GM19452 (cell line): Measurements from ENCODE around the gene INPP5F.

Experiments used
- ATAC-seq: cut with Tn5 transposase; IDR thresholded peaks from one replicate; pipeline ENCODE4 v1.9.1; 2021; ENCODE audit not compliant: unreplicated experiment

INPP5F gene

DNA sequence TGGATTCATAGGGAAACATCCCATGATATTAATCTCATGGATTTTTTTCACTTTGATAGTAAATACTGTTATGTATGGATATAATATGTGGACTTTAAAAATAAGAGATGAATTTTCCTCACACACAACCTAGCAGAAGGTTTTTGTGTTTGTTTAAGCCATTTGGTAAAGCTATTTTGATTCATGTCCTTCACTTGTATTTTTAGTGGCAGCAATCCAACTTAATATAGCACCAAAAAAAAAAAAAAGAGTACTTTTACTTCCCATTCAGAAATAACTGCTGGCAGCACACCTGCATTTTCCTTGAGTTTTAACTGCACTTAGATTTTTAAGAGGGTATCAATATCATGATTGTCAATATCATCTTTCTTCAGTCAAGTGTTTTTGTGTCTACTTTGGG lies 86.8 kb downstream of the INPP5F start:
- no peak for ATAC-seq

DNA sequence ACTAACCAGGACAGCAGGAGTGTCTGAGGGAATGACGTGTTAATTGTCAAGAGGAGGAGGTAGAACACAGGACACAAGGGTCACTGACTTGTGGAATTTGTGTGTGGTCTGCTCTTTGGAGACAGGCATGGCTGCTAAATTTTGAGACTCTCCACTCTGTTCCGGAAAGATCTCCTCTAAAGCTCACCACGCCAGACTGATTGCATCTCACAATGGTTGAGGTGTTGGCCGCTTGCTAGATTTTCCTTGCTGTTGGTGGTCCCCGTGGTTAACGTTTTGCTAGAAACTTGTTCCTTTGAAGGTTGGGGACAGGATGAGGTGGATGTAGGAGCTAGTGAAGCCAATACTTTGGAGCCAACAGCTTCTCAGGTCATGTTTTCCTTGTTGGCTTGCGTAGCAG lies 89.8 kb downstream of the INPP5F start:
- no peak for ATAC-seq

DNA sequence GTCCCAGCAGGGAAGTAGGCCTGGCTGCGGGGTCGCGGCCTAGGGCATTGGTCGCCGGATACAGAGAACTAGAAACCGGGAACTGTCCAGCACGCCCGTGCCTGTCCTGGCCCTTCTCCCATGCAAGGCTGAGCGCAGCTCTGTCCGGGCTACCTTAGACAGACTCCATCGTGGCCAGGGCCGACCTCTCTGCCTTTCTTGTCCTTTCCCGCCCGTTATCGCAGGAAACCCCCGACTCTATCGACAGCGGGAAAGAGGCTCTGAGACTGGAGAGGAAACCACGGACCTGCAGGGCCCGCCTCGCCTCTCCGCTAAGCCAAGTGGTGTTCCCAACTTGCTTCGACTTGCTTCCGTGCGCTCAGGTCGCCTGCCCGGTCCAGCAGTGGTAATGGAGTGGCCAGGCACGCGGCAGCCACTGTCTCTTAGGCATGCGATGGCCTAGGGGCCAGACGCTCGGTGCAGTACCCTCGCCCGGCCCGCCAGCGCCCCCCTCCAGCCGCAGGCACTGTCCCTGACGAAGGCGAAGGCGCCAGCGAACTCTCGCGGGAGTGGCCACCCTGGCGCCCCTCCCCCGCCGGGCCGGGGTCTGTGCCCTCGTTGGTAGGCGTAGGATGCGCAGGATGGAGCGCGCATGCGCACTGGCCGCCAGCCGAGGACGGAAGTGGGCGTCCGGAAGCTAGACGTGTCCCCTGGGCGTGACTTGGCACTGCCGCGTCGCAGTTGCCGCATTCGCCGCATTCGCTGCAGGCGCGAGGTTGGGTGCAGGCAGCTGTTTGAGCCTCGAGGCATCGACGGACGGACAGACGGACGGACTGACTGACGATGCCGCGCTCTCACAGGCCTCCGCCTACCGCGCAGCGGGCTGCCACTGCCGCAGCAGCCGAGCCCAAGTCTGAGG lies 92.4 kb downstream of the INPP5F start:
- no peak for ATAC-seq

DNA sequence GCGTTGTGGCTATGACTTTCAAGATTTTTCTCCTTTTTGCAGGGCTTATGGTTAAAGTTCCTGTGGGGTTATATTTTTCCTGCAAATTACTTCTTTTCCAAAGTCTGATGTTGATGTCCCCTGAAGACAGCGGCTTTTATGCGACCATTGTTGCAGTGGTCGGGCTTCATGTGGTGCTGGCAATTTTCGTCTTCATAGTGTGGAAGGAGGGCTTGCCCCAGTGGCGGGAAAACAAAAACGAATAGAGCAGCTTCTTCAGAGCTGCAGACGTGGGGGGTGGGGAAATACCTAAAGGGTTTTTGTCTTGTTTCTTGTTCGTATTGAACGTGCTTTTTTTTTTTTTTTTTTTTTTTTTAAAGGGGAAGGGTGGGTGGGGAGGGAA lies 93.0 kb downstream of the INPP5F start:
- no peak for ATAC-seq

DNA sequence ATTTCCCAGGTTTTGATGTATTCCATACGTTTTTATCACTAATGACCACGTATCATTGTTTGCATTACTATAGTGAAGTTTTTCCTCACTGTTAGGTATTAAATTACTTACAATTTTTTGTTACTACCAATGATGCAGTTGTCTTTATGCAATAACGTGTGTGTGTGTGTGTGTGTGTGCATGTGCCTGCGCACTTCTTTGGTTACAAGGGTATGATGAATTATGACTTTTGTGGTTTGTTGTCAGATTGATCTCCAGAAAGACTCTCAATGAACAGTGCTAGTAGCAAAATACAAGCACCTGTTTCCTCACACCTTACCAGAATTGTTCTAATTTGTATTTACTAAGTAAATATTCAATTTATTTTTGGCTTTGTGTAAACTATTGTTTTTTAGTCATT lies 95.3 kb downstream of the INPP5F start:
- no peak for ATAC-seq

DNA sequence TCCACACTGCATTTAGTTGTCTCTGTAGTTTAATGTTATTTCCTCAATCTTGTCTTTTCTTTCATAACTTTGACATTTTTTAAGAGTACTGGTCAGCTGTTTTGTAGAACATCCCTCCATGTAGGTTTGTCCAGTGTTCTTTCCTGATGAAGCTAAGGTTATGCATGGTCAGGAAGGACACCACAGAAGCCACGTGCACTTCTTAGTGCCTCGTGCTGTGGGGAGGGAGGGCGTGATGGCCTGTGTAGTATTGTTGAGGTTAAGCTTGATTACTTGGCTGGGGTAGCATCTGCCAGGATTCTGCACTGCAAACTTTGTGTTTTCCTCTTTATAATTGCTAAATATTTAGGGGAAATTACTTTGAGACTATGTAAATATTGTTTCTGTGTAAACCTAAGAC lies 98.4 kb downstream of the INPP5F start:
- no peak for ATAC-seq

DNA sequence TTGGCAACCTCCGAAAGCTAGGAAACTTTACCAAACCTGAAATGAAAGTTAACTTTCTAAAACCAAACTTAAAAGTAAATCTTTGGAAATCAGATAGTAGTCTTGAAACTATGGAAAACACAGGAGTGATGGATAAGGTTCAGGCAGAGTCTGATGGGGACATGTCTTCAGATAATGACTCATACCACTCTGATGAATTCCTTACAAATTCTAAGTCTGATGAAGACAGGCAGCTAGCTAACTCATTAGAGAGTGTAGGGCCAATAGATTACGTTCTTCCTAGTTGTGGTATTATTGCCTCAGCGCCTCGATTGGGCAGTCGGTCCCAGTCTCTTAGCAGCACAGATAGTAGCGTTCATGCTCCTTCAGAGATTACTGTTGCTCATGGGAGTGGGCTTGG lies 100.9 kb downstream of the INPP5F start:
- ATAC-seq, result no peak

DNA sequence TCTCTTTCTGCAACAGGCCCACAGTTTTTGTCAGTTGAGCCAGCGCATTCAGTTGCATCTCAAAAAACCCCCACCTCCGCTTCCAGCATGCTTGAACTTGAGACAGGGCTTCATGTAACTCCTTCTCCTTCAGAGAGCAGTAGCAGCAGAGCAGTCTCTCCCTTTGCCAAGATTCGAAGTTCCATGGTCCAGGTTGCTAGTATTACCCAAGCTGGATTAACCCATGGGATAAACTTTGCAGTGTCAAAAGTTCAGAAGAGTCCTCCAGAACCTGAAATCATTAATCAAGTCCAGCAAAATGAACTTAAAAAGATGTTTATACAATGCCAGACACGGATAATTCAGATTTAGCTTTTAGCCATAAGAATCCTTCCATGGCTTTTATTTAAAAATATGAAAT lies 101.6 kb downstream of the INPP5F start:
- no peak for ATAC-seq

DNA sequence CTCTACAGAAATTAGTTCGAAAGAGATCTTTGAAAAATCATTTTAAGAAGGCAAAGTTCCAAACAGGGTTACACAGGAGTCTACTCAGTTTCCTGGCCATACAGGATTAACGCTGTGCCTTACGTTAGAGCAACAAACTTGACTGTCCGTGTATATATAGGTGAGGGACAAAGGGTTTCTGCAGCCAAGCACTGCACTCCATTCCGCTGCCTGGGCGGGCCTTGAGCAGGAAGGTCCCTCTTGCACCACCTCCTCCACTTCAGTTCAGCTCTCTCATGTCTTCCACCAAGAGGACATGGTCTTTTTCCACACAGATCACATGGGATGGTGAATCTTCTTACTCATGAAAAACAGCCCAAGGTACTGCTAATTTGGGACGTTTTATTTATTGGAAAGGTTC lies 103.6 kb downstream of the INPP5F start:
- no peak for ATAC-seq

DNA sequence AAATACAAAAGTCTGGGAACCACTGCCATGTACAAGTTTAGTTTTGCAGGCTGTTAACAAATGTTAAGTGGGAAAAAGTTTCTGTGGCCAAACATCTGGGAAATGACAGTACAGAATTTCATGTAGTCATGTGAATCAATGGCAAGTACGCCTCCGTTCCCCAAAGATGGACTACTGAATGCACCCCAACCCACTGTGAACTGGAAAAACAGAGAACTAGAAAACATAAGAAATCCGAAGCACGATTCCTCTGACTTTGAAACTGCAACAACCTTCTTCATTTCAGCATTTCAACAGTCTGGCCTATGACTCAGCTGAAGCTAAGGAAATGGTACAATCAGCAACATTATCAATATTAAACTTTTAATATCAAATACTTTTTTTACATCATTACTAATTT lies 105.0 kb downstream of the INPP5F start:
- ATAC-seq, result no peak

DNA sequence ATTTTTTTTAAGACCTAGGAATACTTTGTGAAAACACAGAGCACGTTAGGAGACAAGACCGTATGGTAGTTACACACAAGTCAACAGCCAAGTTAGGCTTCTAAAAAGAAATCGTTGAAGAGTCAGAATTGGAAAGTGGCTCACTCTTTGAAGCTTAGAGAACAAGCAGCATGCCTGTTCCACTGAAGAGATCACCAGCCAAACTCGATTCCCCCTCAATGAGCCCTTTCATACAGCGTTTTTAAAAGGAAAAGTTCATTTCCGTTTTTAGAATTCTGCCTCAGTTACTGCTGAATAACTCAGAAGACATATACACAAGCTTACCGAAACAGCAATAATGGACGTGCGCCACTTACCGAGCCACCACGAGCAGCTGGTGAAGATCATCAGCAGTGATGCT lies 105.8 kb downstream of the INPP5F start:
- no peak for ATAC-seq

DNA sequence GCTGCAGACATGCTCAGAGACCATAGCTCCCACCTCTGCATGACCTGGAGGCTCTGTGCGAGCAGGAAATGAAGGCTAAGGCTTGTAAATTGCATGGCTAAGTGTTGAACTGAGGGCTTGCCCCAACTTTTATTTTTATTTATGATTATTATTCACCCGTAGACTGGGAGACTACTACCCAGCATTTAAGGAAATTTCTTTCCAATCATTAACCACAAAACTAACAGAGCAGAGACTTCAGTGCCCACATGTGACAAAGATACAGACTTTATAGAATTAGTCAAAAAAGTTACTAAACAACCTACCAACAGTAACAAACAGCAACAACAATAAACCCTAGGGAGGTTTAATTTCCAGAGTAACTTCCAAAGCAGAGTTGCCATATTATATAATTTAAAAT lies 107.1 kb downstream of the INPP5F start:
- no peak for ATAC-seq

DNA sequence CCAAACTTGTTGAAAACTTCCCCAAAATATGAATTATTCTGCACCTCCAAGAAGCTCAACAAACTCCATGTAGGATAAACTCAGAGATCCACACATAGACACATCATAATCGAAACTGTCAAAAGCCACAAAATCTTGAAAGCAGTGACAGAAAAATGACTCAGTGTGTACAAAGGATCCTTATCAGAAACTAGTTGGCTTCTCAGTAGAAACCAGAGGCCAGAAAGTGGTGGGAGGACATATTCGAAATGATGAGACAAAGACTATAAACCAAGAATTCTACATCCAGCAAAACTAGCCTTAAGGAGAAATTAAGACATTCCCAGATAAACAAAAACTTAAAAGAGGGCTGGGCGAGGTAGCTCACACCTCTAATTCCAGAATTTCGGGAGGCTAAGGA lies 108.3 kb downstream of the INPP5F start:
- no peak for ATAC-seq

DNA sequence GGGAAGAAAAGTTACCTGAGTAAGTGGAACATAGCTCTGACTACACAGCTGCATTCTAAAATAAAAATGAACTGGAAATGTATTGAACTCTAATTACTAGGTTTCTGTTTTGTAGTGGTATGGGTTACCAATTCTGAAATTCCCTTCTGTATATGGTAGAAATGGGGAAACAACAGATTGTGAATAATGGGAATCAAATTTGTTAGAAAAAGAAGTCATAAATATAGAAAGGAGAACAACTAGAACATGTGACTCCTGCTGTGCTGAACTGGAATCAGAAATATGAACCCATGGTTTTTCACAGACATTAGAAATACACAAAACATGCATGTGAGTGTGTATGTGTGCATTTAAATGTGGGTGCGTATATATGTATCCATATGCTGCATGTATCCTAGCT lies 119.8 kb downstream of the INPP5F start:
- ATAC-seq, result no peak

DNA sequence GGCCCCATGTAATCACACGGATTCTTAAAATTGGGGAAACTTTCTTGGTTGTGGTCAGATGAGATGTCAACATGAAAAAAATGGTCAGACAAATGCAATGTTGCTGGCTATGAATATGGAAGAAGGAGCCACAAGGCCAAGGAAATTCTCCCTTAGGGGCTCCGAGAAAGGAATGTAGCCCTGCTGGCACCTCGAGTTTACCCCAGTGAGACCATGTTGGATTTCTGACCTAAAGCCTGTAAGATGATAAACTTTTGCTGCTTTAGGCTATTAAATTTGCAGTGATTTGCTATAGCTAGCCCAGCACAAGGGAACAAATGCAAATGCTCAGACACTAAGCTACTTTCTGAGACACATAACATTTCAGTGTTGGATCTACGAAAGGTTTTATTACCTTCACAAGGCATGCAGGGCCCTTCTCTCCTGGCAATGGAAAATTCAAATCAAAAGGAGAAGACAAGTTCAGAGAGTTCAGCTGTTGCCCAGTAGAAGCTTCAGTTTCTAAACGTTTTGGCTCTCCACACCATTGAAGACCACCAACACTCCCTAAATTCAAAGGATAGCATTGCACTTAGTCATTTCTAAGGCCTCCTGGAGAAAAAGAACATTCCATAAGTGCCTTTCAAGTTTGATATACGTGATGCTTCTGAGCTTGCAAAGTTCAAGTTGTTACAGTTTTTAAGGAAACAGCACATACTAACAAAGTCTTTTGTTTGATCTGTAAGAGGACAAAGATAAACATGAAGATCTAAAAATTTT lies 123.4 kb downstream of the INPP5F start:
- ATAC-seq, result no peak

DNA sequence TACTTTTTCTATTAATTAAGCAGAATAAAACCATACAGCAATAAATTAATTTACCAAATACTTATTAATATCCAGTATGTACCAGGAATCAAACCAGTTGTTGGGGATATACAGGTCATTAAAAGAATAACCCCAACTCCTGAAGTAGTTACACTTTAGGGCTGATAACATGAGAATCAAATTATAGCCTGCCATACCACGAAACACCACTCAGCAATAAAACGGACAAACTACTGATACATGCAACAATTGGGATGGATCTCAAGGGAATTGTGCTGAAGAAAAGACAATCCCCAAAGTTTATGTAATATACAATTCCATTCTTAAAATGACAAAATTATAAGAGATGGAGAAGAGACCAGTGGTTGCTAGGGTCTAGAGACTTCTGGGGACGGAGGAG lies 124.1 kb downstream of the INPP5F start:
- ATAC-seq, result no peak

DNA sequence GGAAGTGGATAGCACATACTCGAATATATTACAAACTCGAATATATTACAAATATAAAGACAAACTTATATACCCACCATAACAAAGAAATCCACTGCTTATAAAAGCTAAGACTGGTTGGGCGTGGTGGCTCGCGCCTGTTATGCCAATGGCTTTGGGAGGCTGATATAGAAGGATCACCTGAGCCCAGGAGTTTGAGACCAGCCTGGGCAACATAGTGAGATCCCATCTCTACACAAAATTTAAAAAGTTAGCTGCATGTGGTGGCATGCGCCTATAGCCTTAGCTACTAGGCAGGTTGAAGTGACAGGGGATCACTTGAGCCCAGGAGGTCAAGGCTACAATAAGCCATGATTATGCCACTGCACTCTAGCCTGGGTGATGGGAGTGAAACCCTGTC lies 126.4 kb downstream of the INPP5F start:
- ATAC-seq, result no peak

DNA sequence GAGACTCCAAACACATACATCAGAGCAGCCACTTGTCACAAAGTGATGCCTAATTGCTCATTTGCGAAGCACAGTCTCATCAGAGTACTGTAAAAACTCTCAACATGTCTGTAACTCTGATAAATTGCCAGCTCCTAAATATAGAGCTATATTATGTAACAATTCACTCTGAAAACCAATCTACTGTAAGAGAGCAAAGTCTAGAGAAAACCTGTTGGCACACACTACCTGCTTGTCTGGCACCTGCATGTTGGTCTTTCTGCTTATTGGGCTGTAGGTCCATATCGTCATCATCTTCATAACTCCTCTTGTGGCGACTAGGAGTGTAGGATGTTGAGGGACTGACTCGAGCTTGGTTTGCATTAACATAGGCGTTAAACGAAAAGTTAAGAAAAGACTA lies 127.0 kb downstream of the INPP5F start:
- no peak for ATAC-seq

DNA sequence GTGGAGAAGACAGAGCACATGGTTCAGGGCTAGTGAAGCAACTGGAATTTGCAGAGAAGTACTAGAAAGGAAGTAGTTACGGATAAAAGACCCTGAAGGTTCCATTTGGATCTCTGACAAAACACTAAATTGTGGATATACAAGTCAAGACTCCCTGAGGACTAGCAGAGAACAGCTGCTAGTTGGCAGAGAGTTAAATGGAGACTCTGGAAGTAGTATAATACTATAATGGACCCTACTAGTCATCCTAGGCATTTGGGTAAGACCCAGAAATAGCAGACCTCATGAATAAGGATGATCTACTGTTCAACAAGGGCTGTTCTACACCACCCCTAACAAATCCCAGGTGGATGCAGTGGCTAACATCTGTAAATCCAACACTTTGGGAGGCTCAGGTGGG lies 127.7 kb downstream of the INPP5F start:
- no peak for ATAC-seq

DNA sequence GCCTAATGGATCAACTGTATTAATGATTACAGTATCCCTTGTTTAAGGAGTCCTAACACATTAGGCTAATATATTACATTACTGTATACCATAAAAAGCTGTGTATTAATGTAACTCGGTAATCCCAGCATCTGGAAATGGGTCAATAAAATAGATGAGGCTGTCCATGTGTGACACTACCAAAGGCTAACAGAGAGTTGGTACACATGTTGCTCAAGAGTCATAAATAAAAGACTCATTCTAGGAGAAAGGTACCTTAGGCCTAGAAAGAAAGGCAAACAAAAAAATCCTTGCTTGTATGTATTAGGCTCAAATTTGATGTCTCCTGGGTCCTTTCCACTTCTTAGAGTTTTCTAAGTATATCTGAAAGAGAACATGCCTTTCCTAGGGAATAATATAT lies 132.2 kb downstream of the INPP5F start:
- no peak for ATAC-seq

DNA sequence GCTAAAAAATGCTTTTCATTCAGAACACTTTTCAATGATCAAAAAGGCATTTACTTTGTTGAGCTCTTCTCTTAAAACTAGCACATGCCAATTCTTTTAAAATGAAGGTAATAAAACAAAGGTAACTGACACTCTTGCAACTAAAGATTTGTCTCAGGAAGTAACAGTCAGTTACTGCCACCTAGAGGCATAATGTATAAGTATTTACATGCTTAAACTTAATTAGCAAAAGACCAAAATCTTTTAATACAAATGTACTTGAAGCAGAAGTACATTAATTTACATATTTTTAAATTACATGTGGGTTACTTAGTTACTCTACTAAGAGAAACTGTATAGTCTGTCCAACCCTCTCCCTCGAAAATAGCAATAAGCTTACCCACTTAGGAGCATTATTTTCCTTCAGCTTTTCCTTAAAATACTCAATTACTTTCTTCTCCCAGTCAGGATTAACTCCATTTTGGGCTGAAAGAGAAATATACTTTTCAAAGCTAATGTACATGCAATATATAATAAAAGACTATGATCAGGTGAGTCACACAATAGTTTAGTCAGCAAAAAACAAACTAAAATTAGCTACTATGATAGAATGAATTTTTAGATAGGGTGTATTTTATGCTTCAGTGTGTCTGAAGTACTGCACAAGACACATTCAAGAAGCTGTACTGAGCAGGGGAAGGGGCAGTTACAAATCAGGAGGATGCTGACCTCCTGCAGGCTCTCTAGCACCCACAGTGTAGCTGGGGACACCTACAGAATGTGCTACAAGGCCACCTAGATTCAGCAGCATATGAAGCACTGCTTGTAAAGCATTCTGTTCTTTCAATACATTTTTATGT lies 133.8 kb downstream of the INPP5F start:
- ATAC-seq, result no peak
